ENCODE data around the gene ADAD2. TPM values are rescaled to one million over a fixed set of nuclear protein-coding genes. Genes with fewer than 3 reads are reported as not detected.

Gene ADAD2
- total RNA-seq, 2 donors from 2014 or later: not detected

DNA sequence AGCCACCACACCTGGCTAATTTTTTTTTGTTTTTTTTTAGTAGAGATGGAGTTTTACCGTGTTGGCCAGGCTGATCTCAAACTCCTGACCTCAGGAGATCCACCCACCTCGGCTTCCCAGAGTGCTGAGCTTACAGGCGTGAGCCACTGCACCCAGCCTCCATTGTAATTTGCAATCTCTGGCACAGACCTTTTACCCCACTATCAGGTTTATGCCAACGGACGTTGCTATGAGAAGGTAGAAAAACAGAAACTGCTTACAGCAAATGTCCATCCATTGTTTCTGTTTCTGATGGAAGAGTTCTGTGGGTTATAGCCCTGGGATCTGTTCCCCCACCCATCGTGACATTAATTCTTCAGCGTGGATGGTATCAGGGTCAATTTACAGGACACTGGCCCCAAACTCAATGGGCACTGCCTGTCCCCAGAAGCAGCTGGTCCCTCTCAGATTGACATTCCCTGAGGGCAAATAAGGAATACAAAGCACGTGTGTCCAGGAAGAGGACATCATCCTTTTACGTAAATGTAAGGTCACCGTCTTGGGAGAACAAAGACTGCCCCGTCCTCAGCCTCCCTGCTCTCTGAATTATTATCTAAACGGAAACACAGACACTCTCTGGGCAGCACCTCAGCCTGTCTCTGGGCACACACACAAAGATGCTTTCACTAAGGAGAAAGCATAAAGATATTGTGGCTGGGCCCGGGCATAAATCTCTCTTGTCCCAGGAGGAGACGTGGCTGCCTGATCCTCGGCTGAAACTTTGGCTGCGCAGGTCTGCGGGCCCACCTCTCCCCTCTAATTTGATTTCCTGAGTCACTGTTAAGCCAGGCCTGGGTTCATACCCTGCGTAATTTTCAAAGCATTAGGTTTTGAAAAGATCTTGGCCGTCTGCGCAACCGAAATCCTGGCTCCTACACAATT lies 43.6 kb downstream of the ADAD2 start:
- no peak for DNase-seq
- Mint-ChIP-seq H3K27me3 (ENCODE audit: insufficient read depth) (peaks cover 10% of the 10 kb centered on the region), H3K36me3 (ENCODE audit: low read depth) (no peaks in the 10 kb centered on the region), H3K9me3 (no peaks in the 10 kb centered on the region), H3K4me3 (no peak overlapping the region), H3K4me1 (no peaks in the 10 kb centered on the region), H3K27ac (no peak overlapping the region)
- Histone ChIP-seq H3K36me3 (ENCODE audit: control insufficient read depth, insufficient read depth, low read length) (no peaks in the 10 kb centered on the region), H3K4me3 (ENCODE audit: low read length) (no peak overlapping the region), H3K9ac (ENCODE audit: extremely low read depth, low read length, poor library complexity, severe bottlenecking) (no peak overlapping the region), H3K27me3 (ENCODE audit: control insufficient read depth, insufficient read depth, low read length, poor library complexity, severe bottlenecking) (no peaks in the 10 kb centered on the region), H3K27ac (ENCODE audit: low read depth, low read length) (peak overlapping the region; percentile 84), H3K4me1 (ENCODE audit: control insufficient read depth, insufficient read depth, low read length) (no peaks in the 10 kb centered on the region), H3K9me3 (ENCODE audit: control insufficient read depth, low read length) (no peaks in the 10 kb centered on the region)
- TF ChIP-seq, protein P1, sequence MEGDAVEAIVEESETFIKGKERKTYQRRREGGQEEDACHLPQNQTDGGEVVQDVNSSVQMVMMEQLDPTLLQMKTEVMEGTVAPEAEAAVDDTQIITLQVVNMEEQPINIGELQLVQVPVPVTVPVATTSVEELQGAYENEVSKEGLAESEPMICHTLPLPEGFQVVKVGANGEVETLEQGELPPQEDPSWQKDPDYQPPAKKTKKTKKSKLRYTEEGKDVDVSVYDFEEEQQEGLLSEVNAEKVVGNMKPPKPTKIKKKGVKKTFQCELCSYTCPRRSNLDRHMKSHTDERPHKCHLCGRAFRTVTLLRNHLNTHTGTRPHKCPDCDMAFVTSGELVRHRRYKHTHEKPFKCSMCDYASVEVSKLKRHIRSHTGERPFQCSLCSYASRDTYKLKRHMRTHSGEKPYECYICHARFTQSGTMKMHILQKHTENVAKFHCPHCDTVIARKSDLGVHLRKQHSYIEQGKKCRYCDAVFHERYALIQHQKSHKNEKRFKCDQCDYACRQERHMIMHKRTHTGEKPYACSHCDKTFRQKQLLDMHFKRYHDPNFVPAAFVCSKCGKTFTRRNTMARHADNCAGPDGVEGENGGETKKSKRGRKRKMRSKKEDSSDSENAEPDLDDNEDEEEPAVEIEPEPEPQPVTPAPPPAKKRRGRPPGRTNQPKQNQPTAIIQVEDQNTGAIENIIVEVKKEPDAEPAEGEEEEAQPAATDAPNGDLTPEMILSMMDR (conservative IDR thresholded peaks at IDR 0.05): no peak
- whole genome bisulfite sequencing, 2 experiments (ENCODE audit: insufficient coverage in 1 of 2, insufficient read length in 1 of 2): 91 to 92% methylated on average over 20 to 21 of the region's 21 CpGs

DNA sequence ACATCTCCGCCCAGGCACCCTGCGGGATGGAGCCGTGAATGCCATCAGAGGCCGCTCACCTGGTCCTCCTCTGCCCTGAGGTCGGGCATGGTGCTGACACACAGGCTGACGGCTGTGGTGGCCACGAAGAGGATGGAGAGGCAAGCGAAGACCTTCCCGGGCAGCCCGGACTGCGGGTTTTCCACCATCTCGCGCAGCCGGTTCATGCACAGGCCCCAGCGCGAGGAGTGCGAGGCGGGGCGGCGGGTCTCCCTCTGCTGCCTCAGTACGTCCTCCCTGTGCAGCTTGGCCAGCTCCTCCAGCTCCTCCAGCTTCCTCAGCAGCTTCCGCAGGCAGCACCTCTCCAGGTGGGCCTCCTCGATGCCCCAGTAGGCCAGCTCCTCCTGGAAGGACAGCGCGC lies 45.7 kb downstream of the ADAD2 start:
- Mint-ChIP-seq H3K4me3 (no peak overlapping the region), H3K27ac (no peak overlapping the region), H3K9me3 (no peaks in the 10 kb centered on the region), H3K27me3 (ENCODE audit: insufficient read depth) (peaks cover 11% of the 10 kb centered on the region), H3K4me1 (no peaks in the 10 kb centered on the region), H3K36me3 (ENCODE audit: low read depth) (no peaks in the 10 kb centered on the region)
- DNase-seq: no peak
- no peak overlapping the region for H3K9ac ChIP-seq (ENCODE audit: extremely low read depth, low read length, poor library complexity, severe bottlenecking)
- no peaks in the 10 kb centered on the region for H3K4me1 ChIP-seq (ENCODE audit: control insufficient read depth, insufficient read depth, low read length)
- no peaks in the 10 kb centered on the region for H3K9me3 ChIP-seq (ENCODE audit: control insufficient read depth, low read length)
- H3K36me3 ChIP-seq (ENCODE audit: control insufficient read depth, insufficient read depth, low read length): no peaks in the 10 kb centered on the region
- H3K27me3 ChIP-seq (ENCODE audit: control insufficient read depth, insufficient read depth, low read length, poor library complexity, severe bottlenecking): no peaks in the 10 kb centered on the region
- H3K4me3 ChIP-seq (ENCODE audit: low read length): no peak overlapping the region
- WGBS, 2 experiments (ENCODE audit: insufficient coverage in 1 of 2, insufficient read length in 1 of 2): 90 to 92% methylated on average over 19 to 25 of the region's 25 CpGs
- H3K27ac ChIP-seq (ENCODE audit: low read depth, low read length): no peak overlapping the region
- TF ChIP-seq, protein P1 (conservative IDR thresholded peaks at IDR 0.05): no peak

DNA sequence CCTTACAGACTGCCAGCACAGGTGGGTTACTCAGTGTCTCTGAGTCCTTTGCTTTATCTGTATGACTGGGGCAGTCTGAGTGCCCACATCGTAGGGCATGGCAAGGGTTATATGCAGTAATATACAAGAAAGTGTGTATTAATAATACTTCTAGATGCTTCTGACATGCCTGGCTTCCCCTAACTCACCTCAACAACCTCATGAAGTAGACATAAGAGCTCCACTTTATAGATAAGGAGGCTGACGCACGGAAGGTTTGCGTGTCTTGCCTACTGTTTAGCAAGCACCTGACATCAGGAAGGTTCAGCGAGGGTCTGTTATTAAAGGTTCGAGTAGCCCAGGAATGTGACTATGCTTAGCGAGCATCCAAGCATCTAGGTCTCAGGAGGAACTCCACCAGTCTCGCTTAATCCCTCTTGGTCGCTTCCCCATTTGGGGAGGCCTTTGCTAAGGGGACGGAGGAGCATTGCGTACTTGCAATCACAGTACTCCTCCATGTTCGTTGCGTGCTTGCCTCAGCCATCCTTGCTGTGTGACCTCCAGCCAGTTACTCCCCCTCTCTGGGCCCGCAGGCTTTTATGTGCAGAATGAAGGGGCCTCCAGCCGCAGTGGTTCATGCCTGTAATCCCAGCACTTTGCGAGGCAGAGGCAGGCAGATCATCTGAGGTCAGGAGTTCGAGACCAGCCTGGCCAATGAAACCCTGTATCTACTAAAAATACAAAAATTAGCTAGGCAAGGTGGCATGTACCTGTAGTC lies 47.2 kb downstream of the ADAD2 start:
- DNase-seq: no peak
- Histone ChIP-seq H3K27me3 (ENCODE audit: control insufficient read depth, insufficient read depth, low read length, poor library complexity, severe bottlenecking) (no peaks in the 10 kb centered on the region), H3K27ac (ENCODE audit: low read depth, low read length) (no peak overlapping the region), H3K9me3 (ENCODE audit: control insufficient read depth, low read length) (no peaks in the 10 kb centered on the region), H3K36me3 (ENCODE audit: control insufficient read depth, insufficient read depth, low read length) (no peaks in the 10 kb centered on the region), H3K4me3 (ENCODE audit: low read length) (no peak overlapping the region), H3K4me1 (ENCODE audit: control insufficient read depth, insufficient read depth, low read length) (no peaks in the 10 kb centered on the region), H3K9ac (ENCODE audit: extremely low read depth, low read length, poor library complexity, severe bottlenecking) (no peak overlapping the region)
- no peaks in the 10 kb centered on the region for H3K36me3 Mint-ChIP-seq (ENCODE audit: low read depth)
- peaks cover 11% of the 10 kb centered on the region for H3K27me3 Mint-ChIP-seq (ENCODE audit: insufficient read depth)
- 93% methylated on average over 8 to 17 of the region's 17 CpGs for WGBS, 2 experiments (ENCODE audit: insufficient coverage in 1 of 2, insufficient read length in 1 of 2)
- no peaks in the 10 kb centered on the region for H3K4me1 Mint-ChIP-seq
- no peak overlapping the region for H3K27ac Mint-ChIP-seq
- H3K9me3 Mint-ChIP-seq: no peaks in the 10 kb centered on the region
- H3K4me3 Mint-ChIP-seq: no peak overlapping the region
- TF ChIP-seq, protein P1 (conservative IDR thresholded peaks at IDR 0.05): no peak

All from endodermal cell (in vitro differentiated cells).